ENCODE measurements around the gene MIF. TPM values are rescaled to one million over a fixed set of nuclear protein-coding genes. Genes with fewer than 3 reads are reported as not detected.
A peak's percentile ranks its signal among the peaks of the same experiment; 100 is the strongest.

The MIF gene
- total RNA-seq, 1 donor from 2014 or later, result 308 TPM

DNA sequence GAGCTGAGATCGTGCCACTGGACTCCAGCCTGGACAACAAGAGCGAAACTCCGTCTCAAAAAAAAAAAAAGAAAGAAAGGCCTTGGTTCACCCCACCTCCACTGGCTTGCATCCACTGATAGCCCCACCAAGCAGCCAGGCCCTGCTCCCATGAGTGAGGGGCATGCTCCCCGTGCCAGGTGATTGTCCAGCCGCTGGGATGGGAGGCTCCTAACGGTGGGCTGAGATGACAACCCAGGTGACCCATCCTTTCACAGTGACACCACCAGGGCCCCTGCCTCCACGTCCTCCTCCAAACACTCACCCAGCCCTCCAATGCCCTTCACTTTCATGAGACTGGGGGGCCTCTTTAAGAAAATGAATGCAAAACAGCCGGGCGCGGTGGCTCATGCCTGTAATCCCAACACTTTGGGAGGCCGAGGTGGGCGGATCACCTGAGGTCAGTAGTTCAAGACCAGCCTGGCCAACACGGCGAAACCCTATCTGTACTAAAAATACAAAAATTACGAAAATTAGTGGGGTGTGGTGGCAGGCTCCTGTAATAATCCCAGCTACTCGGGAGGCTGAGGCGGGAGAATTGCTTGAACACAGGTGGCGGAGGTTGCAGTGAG is 46.8 kb upstream of the MIF start:
- H3K36me3 Mint-ChIP-seq (ENCODE audit: low read depth), result no peaks in the 10 kb centered on the region
- H3K9me3 Mint-ChIP-seq, result no peaks in the 10 kb centered on the region
- ChIA-PET POLR2A (interaction anchor here (0.6 to 4.1 kb wide), 4 partner anchors 10 to 924 kb away, joined by 3 to 17 read pairs (median 14); partner anchors contain the start of genes DERL3 and SLC2A11), CTCF (interaction anchor here (1.4 kb wide), 1 partner anchor 10 kb away, joined by 5 read pairs; the partner anchor contains the start of gene SLC2A11)
- intact Hi-C loops (cut with micrococcal nuclease), result loop anchor here (5.0 to 10.0 kb wide), 3 partner anchors 130 to 443 kb away; no protein-coding TSS in a partner anchor
- no peak overlapping the region for H3K4me3 Mint-ChIP-seq
- no peak overlapping the region for H3K27ac Mint-ChIP-seq
- no peak for ATAC-seq (ENCODE audit: low read depth)
- H3K4me1 Mint-ChIP-seq, result peaks cover 85% of the 10 kb centered on the region
- DNase-seq, result no peak
- TF ChIP-seq, protein P1, sequence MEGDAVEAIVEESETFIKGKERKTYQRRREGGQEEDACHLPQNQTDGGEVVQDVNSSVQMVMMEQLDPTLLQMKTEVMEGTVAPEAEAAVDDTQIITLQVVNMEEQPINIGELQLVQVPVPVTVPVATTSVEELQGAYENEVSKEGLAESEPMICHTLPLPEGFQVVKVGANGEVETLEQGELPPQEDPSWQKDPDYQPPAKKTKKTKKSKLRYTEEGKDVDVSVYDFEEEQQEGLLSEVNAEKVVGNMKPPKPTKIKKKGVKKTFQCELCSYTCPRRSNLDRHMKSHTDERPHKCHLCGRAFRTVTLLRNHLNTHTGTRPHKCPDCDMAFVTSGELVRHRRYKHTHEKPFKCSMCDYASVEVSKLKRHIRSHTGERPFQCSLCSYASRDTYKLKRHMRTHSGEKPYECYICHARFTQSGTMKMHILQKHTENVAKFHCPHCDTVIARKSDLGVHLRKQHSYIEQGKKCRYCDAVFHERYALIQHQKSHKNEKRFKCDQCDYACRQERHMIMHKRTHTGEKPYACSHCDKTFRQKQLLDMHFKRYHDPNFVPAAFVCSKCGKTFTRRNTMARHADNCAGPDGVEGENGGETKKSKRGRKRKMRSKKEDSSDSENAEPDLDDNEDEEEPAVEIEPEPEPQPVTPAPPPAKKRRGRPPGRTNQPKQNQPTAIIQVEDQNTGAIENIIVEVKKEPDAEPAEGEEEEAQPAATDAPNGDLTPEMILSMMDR (IDR thresholded peaks at IDR 0.05), result no peak
- no peaks in the 10 kb centered on the region for H3K27me3 Mint-ChIP-seq

DNA sequence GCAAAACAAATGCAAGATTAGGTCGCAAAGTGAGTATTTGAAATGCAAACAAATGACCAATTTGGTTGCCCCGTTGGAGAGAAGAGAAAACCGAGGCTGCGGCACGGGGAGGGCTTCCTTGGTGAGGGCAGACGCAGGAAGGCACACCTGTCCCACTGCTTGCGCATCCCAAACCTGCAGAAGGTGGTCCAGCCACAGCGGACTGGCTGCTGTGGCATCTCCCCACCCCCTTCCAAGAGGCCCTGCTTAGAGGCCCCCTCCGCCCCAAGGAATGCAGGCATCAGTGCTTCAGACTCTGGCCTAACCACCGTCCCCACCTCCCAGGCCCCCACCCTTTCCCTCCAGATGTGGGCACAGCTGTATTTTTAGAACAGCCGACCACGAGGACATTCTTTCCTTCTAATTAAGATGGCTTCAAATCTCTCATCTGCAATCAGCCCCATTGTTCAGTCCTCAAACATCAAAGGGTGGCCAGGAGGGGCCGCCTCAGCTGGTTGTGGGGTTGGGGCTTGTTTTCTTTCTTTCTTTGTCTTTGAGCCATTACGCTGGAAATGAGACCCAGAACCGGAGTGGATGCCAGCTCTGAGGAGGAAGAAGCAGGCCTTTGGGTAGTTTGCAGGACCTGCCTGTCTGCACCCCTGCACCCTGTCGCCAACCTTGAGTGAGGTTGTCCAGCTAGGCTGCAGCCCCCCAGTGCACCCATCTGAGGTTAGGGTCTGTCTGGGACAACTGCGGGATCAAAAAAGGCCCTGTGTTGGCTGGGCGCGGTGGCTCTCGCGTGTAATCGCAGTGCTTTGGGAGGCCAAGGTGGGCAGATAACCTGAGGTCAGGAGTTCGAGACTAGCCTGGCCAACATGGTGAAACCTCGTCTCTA is 46.0 kb upstream of the MIF start:
- intact Hi-C loops (cut with micrococcal nuclease), result loop anchor here (1.0 to 10.0 kb wide), 4 partner anchors 131 to 443 kb away; no protein-coding TSS in a partner anchor
- Mint-ChIP-seq H3K4me3 (no peak overlapping the region), H3K36me3 (ENCODE audit: low read depth) (no peaks in the 10 kb centered on the region), H3K27ac (peak overlapping the region; percentile 35), H3K27me3 (no peaks in the 10 kb centered on the region), H3K4me1 (peaks cover 77% of the 10 kb centered on the region), H3K9me3 (no peaks in the 10 kb centered on the region)
- ATAC-seq (ENCODE audit: low read depth), result no peak
- no peak for DNase-seq
- TF ChIP-seq, protein P1 (IDR thresholded peaks at IDR 0.05), result no peak
- ChIA-PET CTCF (interaction anchor here (1.4 to 4.3 kb wide), 6 partner anchors 9 to 111 kb away, joined by 5 to 33 read pairs (median 17); partner anchors contain the start of genes CHCHD10, MMP11 and SLC2A11), POLR2A (interaction anchor here (0.6 to 4.1 kb wide), 6 partner anchors 9 to 234 kb away, joined by 3 to 18 read pairs (median 11); partner anchors contain the start of genes DERL3 and SLC2A11)

DNA sequence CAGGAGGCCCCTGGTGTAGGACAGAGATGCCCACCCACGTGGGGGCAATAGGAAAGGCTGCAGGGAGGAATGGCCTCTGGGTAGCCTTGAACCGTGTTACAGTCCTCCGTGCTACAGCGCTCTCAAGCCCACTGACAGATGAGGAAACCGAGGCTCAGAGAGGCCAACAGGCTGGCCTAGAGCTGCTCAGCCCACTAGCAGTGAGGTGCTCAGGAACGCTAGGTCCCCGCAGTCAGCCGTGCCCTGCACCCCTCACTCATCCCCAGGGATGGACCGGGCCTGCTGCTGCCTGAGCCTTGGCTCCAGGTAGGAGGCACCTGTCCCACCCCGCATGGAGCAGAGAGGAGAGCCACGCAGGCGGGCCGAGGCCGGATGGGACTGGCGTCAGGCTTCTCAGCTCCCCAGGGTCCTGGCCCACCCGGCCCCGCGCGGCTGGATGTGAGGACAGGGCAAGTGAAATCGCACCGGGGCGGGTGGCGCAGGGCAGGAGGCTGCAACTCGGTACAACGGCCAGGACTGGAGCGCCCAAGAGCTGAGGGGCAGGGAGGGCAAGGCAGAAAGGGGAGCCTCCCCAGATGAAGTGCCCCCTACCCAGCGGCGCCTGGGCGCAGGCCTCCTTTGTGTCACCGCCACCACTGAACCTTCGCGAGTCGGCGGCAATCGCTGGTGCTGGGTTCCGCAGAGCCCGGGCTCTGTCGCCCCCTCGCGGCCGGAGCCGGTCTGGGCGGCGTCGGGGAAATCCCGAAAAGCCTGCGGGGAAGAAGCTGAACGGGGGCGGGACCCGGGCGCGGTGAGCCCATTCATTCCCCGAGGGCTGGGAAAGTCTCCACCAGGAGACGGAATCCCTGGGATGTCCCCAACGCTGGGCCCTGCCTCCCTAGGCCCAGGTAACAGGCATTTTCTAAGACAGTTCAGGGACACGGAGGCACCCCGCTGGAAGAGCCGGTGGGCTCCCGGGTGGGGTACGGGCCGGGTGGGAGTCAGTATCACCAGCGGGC is 44.9 kb upstream of the MIF start:
- TF ChIP-seq, protein P1 (IDR thresholded peaks at IDR 0.05), result peak; percentile 60
- ATAC-seq (ENCODE audit: low read depth) (peak; percentile 78), DNase-seq (peak; percentile 95)
- CTCF ChIA-PET, result interaction anchor here (0.6 to 4.3 kb wide), 25 partner anchors 9 to 310 kb away, joined by 3 to 33 read pairs (median 4); partner anchors contain the start of genes C22orf15, CHCHD10, MMP11 and SLC2A11
- no peaks in the 10 kb centered on the region for H3K27me3 Mint-ChIP-seq
- intact Hi-C loops (cut with micrococcal nuclease), result loop anchor here (5.0 to 10.0 kb wide), 3 partner anchors 132 to 445 kb away; no protein-coding TSS in a partner anchor
- no peak overlapping the region for H3K27ac Mint-ChIP-seq
- H3K9me3 Mint-ChIP-seq, result no peaks in the 10 kb centered on the region
- no peaks in the 10 kb centered on the region for H3K36me3 Mint-ChIP-seq (ENCODE audit: low read depth)
- peak overlapping the region; percentile 70 for H3K4me3 Mint-ChIP-seq
- POLR2A ChIA-PET, result interaction anchor here (0.6 to 4.1 kb wide), 15 partner anchors 8 to 799 kb away, joined by 3 to 18 read pairs (median 4); partner anchors contain the start of genes DERL3, MIF, MMP11 and SLC2A11
- peaks cover 69% of the 10 kb centered on the region for H3K4me1 Mint-ChIP-seq

DNA sequence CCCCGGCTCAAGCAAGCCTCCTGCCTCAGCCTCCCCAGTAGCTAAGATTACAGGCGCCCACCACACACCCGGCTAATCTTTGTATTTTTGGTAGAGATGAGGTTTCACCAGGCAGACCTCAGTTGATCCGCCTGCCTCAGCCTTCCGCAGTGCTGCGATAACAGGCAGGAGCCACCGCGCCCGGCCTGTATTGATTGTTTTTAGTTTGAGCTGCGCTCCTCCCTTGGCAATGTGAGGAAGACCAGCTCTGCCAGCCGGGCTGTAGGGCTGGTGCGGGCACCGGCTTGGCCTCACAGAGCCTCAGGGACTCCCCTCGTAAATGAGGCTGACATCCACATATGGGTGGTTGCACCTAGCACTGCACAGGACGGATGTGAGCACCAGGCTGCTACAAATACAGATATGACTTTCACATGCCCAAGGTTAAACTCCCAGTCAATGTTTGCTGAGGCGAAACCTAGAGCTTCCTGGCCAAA is 44.0 kb upstream of the MIF start:
- peak overlapping the region; percentile 71 for H3K4me3 Mint-ChIP-seq

More for the DNA sequence above, 44.0 kb upstream of the MIF start:
- POLR2A ChIA-PET, result interaction anchor here (0.6 to 4.1 kb wide), 16 partner anchors 7 to 800 kb away, joined by 3 to 18 read pairs (median 4); partner anchors contain the start of genes DERL3, MIF, MMP11 and SLC2A11
- Mint-ChIP-seq H3K36me3 (ENCODE audit: low read depth) (no peaks in the 10 kb centered on the region), H3K9me3 (no peaks in the 10 kb centered on the region), H3K4me1 (peaks cover 60% of the 10 kb centered on the region), H3K27ac (peak overlapping the region; percentile 41), H3K27me3 (no peaks in the 10 kb centered on the region)
- intact Hi-C loops (cut with micrococcal nuclease), result no loop called here
- TF ChIP-seq, protein P1 (IDR thresholded peaks at IDR 0.05), result no peak
- ATAC-seq (ENCODE audit: low read depth) (peak; percentile 37), DNase-seq (no peak)
- CTCF ChIA-PET, result interaction anchor here (0.6 to 4.3 kb wide), 25 partner anchors 8 to 311 kb away, joined by 3 to 33 read pairs (median 4); partner anchors contain the start of genes C22orf15, CHCHD10, MMP11 and SLC2A11
